H9 (cell line): ENCODE data around the gene EXOC3. TPM values are rescaled to one million over a fixed set of nuclear protein-coding genes. Genes with fewer than 3 reads are reported as not detected.
A peak's percentile ranks its signal among the peaks of the same experiment; 100 is the strongest.

ENCODE experiments used
- DNase-seq: peaks from one replicate; pipeline ENCODE4 v3.0.0-alpha.2; 2017
- H2AFZ ChIP-seq: one replicate; pipeline ENCODE4 v1.6.1; 2013; ENCODE audit warnings: mild to moderate bottlenecking, low read length, control low read depth, moderate library complexity
- H2AK5ac ChIP-seq: 2 replicates; pipeline ENCODE4 v1.6.1; 2013; ENCODE audit warnings: low read length, control low read depth, mixed read lengths; ENCODE audit not compliant: insufficient read length
- H2BK120ac ChIP-seq: one replicate; pipeline ENCODE4 v1.6.1; 2013; ENCODE audit warnings: low read depth, mild to moderate bottlenecking, low read length, control low read depth, inconsistent platforms; ENCODE audit not compliant: poor library complexity, severe bottlenecking
- H2BK12ac ChIP-seq: 2 replicates; pipeline ENCODE4 v1.6.1; 2013; ENCODE audit warnings: low read length, control low read depth, mixed read lengths, low read depth; ENCODE audit not compliant: insufficient read length
- H2BK15ac ChIP-seq: 2 replicates; pipeline ENCODE4 v1.6.1; 2013; ENCODE audit warnings: low read depth, low read length, control low read depth
- H2BK20ac ChIP-seq: one replicate; pipeline ENCODE4 v1.6.1; 2013; ENCODE audit warnings: low read depth, mild to moderate bottlenecking, low read length, control low read depth, inconsistent platforms; ENCODE audit not compliant: poor library complexity, severe bottlenecking
- H2BK5ac ChIP-seq: 2 replicates; pipeline ENCODE4 v1.6.1; 2013; ENCODE audit warnings: low read length, control low read depth, mixed read lengths; ENCODE audit not compliant: insufficient read length
- H3K14ac ChIP-seq: 2 replicates; pipeline ENCODE4 v1.6.1; 2013; ENCODE audit warnings: low read length, control low read depth; ENCODE audit not compliant: insufficient read depth
- H3K18ac ChIP-seq: 2 replicates; pipeline ENCODE4 v1.6.1; 2013; ENCODE audit warnings: low read depth, mild to moderate bottlenecking, mixed read lengths, low read length, control low read depth; ENCODE audit not compliant: insufficient read length
- H3K23ac ChIP-seq: 2 replicates; pipeline ENCODE4 v1.6.1; 2013; ENCODE audit warnings: low read length, control low read depth, mixed read lengths, low read depth; ENCODE audit not compliant: insufficient read length
- H3K23me2 ChIP-seq: 2 replicates; pipeline ENCODE4 v1.6.1; 2013; ENCODE audit warnings: low read depth, mild to moderate bottlenecking, mixed read lengths, low read length, control low read depth; ENCODE audit not compliant: insufficient read length, poor library complexity, severe bottlenecking
- H3K27ac ChIP-seq: 2 replicates; pipeline ENCODE4 v1.5.1; 2013; ENCODE audit warnings: low read length, control low read depth, mixed read lengths, low read depth; ENCODE audit not compliant: insufficient read length
- H3K27me3 ChIP-seq: 2 replicates; pipeline ENCODE4 v1.6.1; 2013; ENCODE audit warnings: low read length, control low read depth, inconsistent platforms; ENCODE audit not compliant: insufficient read depth
- H3K4ac ChIP-seq: 2 replicates; pipeline ENCODE4 v1.6.1; 2013; ENCODE audit warnings: low read depth, mild to moderate bottlenecking, control low read depth, inconsistent platforms, low read length, moderate library complexity
- H3K4me1 ChIP-seq: 2 replicates; pipeline ENCODE4 v1.6.1; 2013; ENCODE audit warnings: low read length, control low read depth, inconsistent platforms; ENCODE audit not compliant: insufficient read depth
- H3K4me2 ChIP-seq: 2 replicates; pipeline ENCODE4 v1.6.1; 2013; ENCODE audit warnings: low read length, control low read depth, mixed read lengths; ENCODE audit not compliant: insufficient read length, insufficient read depth
- H3K56ac ChIP-seq: 2 replicates; pipeline ENCODE4 v1.6.1; 2013; ENCODE audit warnings: low read depth, mild to moderate bottlenecking, mixed read lengths, low read length, control low read depth; ENCODE audit not compliant: insufficient read length
- H3K79me1 ChIP-seq: 2 replicates; pipeline ENCODE4 v1.6.1; 2013; ENCODE audit warnings: low read depth, mild to moderate bottlenecking, moderate library complexity, low read length, control low read depth, inconsistent platforms; ENCODE audit not compliant: insufficient read depth, poor library complexity, severe bottlenecking
- H3K79me2 ChIP-seq: 2 replicates; pipeline ENCODE4 v1.6.1; 2013; ENCODE audit warnings: low read length, control low read depth, inconsistent platforms; ENCODE audit not compliant: insufficient read depth
- H3K9ac ChIP-seq: 2 replicates; pipeline ENCODE4 v1.6.1; 2013; ENCODE audit warnings: low read length, control low read depth, mixed read lengths; ENCODE audit not compliant: insufficient read length; ENCODE audit errors: extremely low read depth
- H3K9me3 ChIP-seq: one replicate; pipeline ENCODE4 v1.6.1; 2013; ENCODE audit warnings: low read depth, low read length, inconsistent platforms; ENCODE audit not compliant: control insufficient read depth
- H3T11ph ChIP-seq: one replicate; pipeline ENCODE4 v1.6.1; 2013; ENCODE audit warnings: mild to moderate bottlenecking, low read length, control low read depth, inconsistent platforms
- H4K20me1 ChIP-seq: one replicate; pipeline ENCODE4 v1.6.1; 2013; ENCODE audit not compliant: control insufficient read depth, insufficient read length, insufficient read depth
- H4K5ac ChIP-seq: 2 replicates; pipeline ENCODE4 v1.6.1; 2013; ENCODE audit warnings: low read depth, mild to moderate bottlenecking, mixed read lengths, low read length, control low read depth; ENCODE audit not compliant: insufficient read length
- H4K8ac ChIP-seq: replicated peaks from 2 replicates; pipeline ENCODE4 v1.6.1; 2013; ENCODE audit warnings: low read length, control low read depth, mixed read lengths, low read depth; ENCODE audit not compliant: insufficient read length
- H4K91ac ChIP-seq: 2 replicates; pipeline ENCODE4 v1.6.1; 2013; ENCODE audit warnings: low read depth, mild to moderate bottlenecking, moderate library complexity, mixed read lengths, low read length, control low read depth; ENCODE audit not compliant: insufficient read length
- H3K27ac Mint-ChIP-seq, 3 experiments: 2 replicates in 2 of 3; 3 replicates in 1 of 3; pipeline ENCODE4 v1.8.0; 2020 to 2021; ENCODE audit warnings: mixed read lengths in 3 of 3, mild to moderate bottlenecking in 1 of 3, moderate library complexity in 1 of 3
- H3K27me3 Mint-ChIP-seq: 2 replicates; pipeline ENCODE4 v1.8.0; 2021; ENCODE audit warnings: low read depth, mild to moderate bottlenecking, moderate library complexity, mixed read lengths
- H3K36me3 Mint-ChIP-seq, 3 experiments: 2 replicates in 2 of 3; 3 replicates in 1 of 3; pipeline ENCODE4 v1.8.0; 2020 to 2021; ENCODE audit warnings: low read depth in 3 of 3, mixed read lengths in 3 of 3; ENCODE audit not compliant: insufficient read depth in 1 of 3
- H3K4me1 Mint-ChIP-seq, 2 experiments: 2 replicates each; pipeline ENCODE4 v1.8.0; 2020; ENCODE audit warnings: mixed read lengths in 2 of 2
- H3K4me3 Mint-ChIP-seq, 2 experiments: 2 replicates in 1 of 2; 3 replicates in 1 of 2; pipeline ENCODE4 v1.8.0; 2020 to 2021; ENCODE audit warnings: mild to moderate bottlenecking in 2 of 2, mixed read lengths in 2 of 2, moderate library complexity in 1 of 2
- H3K9me3 Mint-ChIP-seq, 2 experiments: 2 replicates in 1 of 2; 3 replicates in 1 of 2; pipeline ENCODE4 v1.8.0; 2020; ENCODE audit warnings: mild to moderate bottlenecking in 2 of 2, mixed read lengths in 2 of 2, moderate library complexity in 1 of 2
- CTCF ChIP-seq: fragments of 200-600 bp; sonication (generic); conservative IDR thresholded peaks from 3 replicates; pipeline ENCODE4 v1.8.0; 2021; ENCODE audit warnings: antibody characterized with exemption, mild to moderate bottlenecking
- WGBS: extraction: QIAGEN DNeasy Blood & Tissue Kit; methylation state at CpG from one replicate; pipeline ENCODE4 v1.1.7; 2013; ENCODE audit warnings: missing lambda C conversion rate, low lambda C conversion rate, mixed read lengths; ENCODE audit not compliant: insufficient read length; ENCODE audit errors: extremely low coverage; 5-methylcytosine and 5-hydroxymethylcytosine counted together
- total RNA-seq: library from RNA; stranded (reverse); gene quantifications from 2 replicates; pipeline ENCODE4 v1.2.1, GENCODE V29; 2021

The EXOC3 gene
- total RNA-seq, 1 experiment from 2014 or later: 36.7 TPM

- Histone ChIP-seq H3K9ac (no peak overlapping the region), H3K9me3 (no peaks in the 10 kb centered on the region), H4K8ac (no peak overlapping the region), H2BK20ac (no peak overlapping the region), H3K56ac (no peak overlapping the region), H3K79me1 (no peaks in the 10 kb centered on the region), H2BK12ac (no peak overlapping the region), H4K5ac (no peak overlapping the region), H3K4me2 (no peak overlapping the region), H3K27ac (no peak overlapping the region), H3K23me2 (no peaks in the 10 kb centered on the region), H2AK5ac (no peak overlapping the region), H4K20me1 (no peaks in the 10 kb centered on the region), H3K79me2 (no peaks in the 10 kb centered on the region), H2BK120ac (no peak overlapping the region), H3K4me1 (no peaks in the 10 kb centered on the region), H3K27me3 (no peaks in the 10 kb centered on the region; the same call in 1 of the 2 replicates), H3K18ac (no peak overlapping the region), H2BK5ac (no peak overlapping the region), H3K4ac (no peak overlapping the region), H2BK15ac (no peak overlapping the region), H4K91ac (no peak overlapping the region), H3K23ac (no peak overlapping the region), H3T11ph (no peak overlapping the region), H3K14ac (no peak overlapping the region), H2AFZ (no peak overlapping the region)
- no peak overlapping the region for H3K4me3 Mint-ChIP-seq
- peaks cover 78% of the 10 kb centered on the region for H3K27me3 Mint-ChIP-seq
- no peak for TF ChIP-seq CTCF
- peaks cover 6% of the 10 kb centered on the region in 2 experiments for H3K4me1 Mint-ChIP-seq
- H3K27ac Mint-ChIP-seq: peak overlapping the region in 1 of 3 experiments; percentile 77; a peak in 2 of 7 replicates
- no CpG with 5 or more reads among the region's 10 CpGs for WGBS
- DNase-seq: no peak
- H3K36me3 Mint-ChIP-seq: no peaks in the 10 kb centered on the region
- peaks cover 0 to 5% of the 10 kb centered on the region in 2 experiments; a peak in 2 of 5 replicates for H3K9me3 Mint-ChIP-seq
Measured at GRCh38 chr5:516338-516925, 73.5 kb downstream of the EXOC3 start.

Other genes with a start within 250 kb of the EXOC3 start
- gene CCDC127, start 225.0 kb upstream of the EXOC3 start, total RNA-seq: 9.0 and 9.4 TPM in 2 replicates
- gene SDHA, start 224.9 kb upstream of the EXOC3 start, total RNA-seq: 78.7 and 84.8 TPM in 2 replicates
- 84.9 and 91.5 TPM in 2 replicates for gene PDCD6, start 171.5 kb upstream of the EXOC3 start, total RNA-seq
- gene AHRR, start 121.5 kb upstream of the EXOC3 start, total RNA-seq: 1.7 and 2.2 TPM in 2 replicates
- 0.75 and 0.85 TPM in 2 replicates for gene SLC9A3, start 81.3 kb downstream of the EXOC3 start, total RNA-seq
- gene CEP72, start 169.2 kb downstream of the EXOC3 start, total RNA-seq: 24.8 and 26.7 TPM in 2 replicates